Activated CD8-positive, alpha-beta memory T cell treated with anti-CD3 and anti-CD28 coated beads for 24 hours (primary cell): ENCODE measurements around the gene SF3B2.
"Not testable (repeated sequence)": the region's sequence is repeated elsewhere in the genome, so short reads cannot be mapped to it uniquely, and the experiment has no call there.

Experiments
- DNase-seq: peaks from one replicate; pipeline ENCODE4 v3.0.0-alpha.2; 2020

SF3B2 gene, protein sequence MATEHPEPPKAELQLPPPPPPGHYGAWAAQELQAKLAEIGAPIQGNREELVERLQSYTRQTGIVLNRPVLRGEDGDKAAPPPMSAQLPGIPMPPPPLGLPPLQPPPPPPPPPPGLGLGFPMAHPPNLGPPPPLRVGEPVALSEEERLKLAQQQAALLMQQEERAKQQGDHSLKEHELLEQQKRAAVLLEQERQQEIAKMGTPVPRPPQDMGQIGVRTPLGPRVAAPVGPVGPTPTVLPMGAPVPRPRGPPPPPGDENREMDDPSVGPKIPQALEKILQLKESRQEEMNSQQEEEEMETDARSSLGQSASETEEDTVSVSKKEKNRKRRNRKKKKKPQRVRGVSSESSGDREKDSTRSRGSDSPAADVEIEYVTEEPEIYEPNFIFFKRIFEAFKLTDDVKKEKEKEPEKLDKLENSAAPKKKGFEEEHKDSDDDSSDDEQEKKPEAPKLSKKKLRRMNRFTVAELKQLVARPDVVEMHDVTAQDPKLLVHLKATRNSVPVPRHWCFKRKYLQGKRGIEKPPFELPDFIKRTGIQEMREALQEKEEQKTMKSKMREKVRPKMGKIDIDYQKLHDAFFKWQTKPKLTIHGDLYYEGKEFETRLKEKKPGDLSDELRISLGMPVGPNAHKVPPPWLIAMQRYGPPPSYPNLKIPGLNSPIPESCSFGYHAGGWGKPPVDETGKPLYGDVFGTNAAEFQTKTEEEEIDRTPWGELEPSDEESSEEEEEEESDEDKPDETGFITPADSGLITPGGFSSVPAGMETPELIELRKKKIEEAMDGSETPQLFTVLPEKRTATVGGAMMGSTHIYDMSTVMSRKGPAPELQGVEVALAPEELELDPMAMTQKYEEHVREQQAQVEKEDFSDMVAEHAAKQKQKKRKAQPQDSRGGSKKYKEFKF

DNA sequence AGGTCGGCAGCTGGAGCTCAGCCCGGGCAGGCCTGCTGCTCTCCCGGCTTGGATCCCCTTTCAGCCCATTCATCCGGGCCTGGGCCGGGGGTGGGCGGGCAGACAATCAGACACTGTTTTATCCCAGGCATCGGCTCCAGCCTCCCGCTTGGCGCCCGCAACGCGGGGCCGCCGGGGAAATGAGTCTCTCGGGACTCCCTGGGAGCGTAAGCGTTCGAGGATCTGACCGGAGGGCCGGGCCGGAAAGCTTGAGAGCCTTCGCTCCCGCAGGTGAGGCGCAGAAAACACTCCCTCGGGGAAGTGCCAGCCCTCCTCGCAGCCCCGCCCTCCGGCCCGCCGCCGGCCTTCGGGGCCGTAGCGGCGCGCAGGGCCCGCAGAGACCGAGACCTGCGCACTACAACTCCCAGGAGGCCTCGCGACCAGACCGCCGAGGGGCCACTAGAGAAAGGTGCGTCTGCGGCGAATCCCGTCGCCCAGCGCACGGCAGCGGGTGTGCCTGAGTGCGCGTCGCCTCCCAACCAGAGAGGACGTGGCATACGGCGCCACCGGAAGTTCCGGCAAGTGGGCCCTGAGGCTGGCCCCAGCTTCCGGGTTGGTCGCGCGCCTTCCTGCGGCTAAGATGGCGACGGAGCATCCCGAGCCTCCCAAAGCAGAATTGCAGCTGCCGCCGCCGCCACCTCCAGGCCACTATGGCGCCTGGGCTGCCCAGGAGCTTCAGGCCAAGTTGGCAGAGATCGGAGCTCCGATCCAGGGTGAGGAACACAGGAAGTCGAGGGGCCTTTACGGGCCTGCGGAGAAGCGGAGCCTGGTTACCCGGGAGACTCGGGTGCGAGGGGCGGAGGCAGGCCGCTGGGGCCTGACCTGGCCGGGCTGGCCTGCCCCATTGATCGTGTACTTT is at the start of gene SF3B2:
TSS of gene SF3B2 (plus strand) at position 599 of the 898 bp plus-strand sequence. CDS start at position 620, 21 bp downstream.
- DNase-seq = peak; percentile 96

DNA sequence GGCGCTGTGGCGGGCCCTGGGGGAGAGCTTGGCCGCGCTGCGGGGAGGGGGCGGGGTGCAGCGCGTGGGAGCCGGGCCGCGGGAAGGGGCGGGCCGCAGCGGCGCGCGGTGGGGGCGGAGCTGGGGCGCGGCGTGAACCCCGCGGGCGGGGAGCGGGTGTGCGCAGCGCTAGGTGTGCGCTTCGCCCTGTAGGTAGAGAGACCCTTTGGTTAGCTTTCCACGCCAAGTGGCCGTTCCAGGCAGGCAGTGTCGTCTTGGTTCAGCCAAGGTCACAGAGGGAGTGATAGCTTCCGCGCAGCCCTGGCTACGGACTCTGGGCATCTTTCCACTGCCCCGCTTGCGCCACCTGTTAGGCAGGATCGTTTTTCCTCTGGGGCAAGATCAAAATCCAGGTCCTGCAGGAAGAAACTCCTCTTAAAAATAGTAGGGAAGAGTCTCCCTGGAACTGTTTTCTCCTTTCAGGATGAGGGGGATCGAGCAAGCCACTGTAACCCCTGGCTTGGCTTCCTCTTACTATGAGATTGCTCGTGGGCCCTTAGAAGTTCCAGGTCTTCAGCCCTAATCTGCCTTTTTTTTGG is 49.4 kb upstream of the SF3B2 start:
- no peak for DNase-seq

DNA sequence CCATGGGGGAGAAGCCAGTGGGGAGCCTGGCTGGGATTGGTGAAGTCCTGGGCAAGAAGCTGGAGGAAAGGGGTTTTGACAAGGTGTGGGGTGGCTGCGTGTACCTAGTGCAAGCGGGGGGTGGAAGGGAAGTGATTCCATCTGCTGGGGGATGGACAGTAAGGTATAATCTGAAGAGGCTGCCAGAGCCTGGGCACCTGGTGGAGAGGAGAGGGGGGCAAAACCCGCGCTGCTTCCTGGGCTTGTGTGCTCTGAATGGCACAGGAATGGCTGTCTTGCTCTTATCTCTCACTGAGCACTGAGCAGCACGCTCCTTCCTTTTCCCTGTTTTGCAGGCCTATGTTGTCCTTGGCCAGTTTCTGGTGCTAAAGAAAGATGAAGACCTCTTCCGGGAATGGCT is 48.9 kb upstream of the SF3B2 start:
- DNase-seq = no peak

DNA sequence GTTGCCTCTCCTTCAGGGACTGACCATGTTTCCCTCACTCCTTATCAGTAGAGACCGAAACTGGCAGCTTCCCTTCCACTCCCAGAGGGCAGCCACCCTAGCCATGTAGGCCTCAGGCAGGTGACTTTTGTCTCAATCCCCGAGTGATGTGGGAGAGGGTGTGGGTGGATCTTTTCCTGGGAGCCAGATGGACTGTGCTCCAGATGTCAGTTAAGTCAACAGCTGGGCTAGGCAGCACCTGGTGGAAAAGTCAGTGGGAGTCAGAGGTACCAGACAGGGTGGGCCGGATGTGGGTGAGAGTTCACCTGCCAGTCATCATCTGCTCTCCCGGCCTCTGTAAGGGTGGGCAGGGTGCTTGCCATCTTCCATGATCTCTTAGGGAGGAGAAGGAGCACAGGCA is 48.0 kb upstream of the SF3B2 start:
- DNase-seq = no peak

DNA sequence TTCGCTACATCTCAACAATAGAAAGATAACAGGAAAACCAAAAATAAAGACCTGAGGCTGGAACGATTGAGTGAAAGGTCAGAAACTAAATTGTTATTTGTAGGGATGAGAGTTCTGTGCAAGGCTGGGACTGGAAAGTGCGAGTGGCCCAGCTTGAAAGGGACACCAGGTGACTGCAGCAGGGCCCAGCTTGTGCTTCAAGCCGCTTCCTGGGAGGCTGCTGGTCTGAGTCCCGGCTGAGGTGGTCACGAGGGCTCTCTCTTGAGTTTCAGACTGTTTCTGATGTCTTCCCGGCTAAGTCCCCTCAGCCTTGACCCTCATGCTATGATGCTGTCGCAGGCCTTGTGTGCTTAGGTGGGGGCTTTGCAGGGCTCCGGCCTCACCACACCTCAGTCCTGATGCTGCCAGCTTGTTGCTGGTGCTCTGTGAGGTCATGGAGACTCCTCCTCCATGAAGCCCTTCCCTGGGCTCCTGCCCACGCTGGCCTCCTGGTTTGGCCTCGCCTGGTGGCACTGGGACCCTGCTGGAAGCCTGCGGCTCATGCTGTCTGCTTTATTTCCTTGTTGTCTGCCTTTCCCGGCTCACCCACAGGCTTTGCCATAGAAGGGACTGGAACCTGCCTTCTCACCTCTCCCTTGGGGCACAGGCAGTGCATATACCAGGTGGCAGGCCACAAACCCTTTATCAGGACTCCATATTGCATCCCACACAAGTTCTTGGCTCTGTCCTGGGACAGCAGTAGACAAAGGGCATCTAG is 45.9 kb upstream of the SF3B2 start:
- no peak for DNase-seq

DNA sequence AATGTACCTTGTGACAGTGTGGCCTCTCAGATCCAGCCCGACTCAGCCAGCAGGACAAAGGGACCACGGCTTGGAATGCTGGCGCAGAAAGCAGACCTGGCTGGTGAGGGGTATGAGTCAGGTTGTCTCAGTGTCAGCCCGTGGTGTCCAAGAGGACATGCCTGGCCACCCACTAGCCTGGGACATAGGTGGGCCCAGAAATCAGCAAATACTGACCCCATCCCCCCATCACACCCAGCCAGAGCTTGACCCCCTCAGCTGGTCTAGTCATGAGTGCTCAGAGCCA is 45.3 kb upstream of the SF3B2 start:
- no peak for DNase-seq

DNA sequence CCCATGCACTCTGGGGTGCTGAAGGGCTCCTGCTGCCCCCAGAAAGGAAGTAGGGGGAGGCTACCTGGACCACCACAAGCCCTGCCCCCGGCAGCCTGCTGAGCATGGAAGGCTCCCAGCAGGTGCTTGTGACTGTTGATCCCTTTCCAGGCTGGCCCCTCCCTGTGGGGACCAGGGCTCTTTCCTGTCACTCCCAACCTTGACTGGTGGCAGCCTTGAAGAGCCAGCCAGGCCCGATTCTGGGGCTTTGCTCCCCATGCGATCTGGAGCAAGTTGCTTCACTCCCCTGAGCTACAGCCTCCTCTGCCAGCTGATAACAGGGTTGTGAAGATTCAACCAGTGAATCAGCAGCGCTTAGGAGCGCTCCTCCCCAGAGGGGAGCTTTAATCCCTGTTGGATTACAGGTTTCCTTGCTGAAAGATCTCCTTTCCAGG is 44.9 kb upstream of the SF3B2 start:
- DNase-seq = no peak

DNA sequence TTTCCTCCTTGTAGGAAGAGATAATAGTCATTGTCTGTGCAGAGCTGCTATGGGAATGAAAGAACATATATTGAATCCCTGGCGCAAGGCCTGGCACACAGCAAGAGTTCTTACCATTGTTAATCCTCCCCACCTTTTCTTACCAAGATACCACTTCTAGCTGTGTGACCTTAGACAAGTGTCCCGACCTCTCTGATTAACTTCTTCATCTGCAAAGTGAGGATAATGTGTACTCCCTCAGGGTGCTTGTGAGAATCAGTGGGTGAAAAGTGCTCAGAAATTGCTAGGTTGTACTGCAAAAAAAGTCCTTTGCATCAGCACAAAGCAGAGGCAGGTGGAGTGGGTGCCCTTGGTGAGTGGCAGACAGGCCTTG is 44.1 kb upstream of the SF3B2 start:
- DNase-seq = no peak

DNA sequence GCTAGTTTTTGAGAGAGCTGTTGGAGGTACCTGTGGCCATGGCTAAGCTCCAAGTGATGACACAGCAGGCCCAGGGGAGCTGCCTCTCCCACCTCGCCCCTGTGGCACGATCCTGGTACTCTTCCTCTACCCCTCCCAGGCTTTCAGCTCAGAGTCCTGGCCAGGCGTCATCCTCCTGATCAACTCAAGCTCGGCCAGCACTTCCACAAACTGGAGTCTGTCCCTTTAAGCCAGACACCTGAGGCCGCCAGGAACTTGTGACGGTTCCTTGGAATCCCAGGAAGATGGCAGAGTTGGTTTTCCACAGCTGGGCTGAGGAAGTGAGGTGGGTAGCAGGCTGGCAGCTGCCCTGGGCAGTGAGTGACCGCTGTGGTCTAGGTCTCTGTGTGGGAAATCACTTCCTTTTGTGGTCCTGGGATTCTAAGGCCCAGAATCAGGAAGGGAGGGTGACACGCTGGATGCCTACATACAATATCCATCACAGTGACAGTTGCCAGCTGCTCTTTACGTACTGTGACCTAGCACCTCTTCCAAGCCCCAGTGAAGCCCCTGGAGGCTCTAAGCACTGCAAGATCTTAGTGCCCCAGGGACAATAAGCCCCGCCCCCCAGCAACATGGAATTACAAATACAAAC is 43.6 kb upstream of the SF3B2 start:
- no peak for DNase-seq

DNA sequence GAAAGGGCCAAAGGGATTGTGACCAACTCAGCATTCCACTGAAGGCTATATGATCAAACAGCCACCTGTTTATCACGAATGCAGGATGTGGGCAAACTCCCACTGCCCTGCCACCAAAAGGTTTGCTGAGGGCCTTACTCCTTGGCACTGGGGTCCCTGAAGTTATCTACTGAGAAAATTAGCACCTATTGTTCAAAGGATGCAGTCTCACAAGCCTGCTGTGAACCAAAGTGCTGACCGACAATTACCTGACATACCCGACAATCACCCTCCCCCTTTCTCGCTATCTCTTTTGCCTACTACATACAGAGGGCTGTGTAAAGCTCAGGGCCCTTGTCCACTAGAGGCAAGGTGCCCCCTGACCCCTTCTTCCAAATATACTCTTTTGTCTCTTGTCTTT is 42.1 kb upstream of the SF3B2 start:
- not testable (repeated sequence) for DNase-seq

DNA sequence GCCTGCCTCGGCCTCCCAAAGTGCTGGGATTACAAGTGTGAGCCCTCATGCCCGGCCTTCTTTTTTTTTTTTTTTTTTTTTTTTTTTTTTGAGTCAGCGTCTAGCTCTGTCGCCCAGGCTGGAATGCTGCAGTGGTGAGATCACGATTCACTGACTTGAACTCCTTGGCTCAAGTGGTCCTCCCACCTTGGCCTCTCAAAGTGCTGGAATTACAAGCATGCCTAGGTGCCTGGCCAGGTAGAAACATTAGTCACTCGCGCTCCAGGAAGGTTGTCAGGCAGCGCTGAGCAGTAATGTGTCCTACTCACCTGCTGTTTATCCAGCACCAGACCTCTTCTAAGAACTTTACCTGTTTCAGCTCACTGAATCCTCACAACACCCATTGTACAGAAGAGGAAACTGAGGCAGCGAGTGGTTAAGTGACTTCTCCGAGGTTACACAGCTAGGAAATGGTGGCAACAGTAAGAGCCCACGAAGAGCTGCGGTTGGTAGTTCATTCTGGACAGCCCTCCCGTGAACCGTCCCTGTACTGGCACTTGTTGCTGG is 40.9 kb upstream of the SF3B2 start:
- no peak for DNase-seq

DNA sequence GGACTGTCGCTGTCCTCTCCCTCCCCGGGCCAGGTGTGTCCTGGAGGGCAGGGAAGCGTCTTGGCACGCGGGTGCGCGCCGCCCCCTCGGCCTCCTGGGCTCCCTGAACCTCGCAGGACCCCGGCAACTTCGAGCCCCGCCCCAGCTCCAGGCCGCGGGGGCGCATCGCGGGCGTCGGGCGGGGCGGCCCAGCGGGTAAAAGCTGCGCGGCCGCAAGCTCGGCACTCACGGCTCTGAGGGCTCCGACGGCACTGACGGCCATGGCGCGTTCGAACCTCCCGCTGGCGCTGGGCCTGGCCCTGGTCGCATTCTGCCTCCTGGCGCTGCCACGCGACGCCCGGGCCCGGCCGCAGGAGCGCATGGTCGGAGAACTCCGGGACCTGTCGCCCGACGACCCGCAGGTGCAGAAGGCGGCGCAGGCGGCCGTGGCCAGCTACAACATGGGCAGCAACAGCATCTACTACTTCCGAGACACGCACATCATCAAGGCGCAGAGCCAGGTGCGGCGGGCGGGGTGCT is 40.3 kb upstream of the SF3B2 start, which contains the start of gene CST6:
TSS of gene CST6 (plus strand) at position 224 of the 519 bp plus-strand sequence. CDS start at position 261, 37 bp downstream.
- DNase-seq = no peak

DNA sequence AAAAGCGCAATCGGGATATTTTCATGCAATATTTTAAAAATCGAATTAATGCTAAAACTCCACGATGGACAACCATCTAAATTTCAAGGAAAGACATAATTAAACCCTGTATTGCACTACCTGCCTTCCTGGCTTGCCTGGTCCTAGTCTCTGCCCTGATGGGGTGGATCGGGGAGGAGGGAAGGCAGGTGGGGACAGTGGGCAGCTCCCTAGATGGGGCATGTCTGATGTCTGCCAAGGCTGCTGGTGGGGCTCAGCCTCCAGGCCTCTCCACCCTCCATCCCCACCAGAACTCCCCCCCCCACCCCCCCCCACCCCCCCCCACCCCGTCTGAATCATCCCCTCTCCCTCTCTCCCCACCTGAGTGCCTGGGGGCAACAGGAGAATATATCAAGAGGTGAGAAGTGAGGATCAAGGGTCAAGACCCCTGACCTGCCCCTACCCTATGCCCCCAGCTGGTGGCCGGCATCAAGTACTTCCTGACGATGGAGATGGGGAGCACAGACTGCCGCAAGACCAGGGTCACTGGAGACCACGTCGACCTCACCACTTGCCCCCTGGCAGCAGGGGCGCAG is 39.7 kb upstream of the SF3B2 start:
- DNase-seq = no peak

DNA sequence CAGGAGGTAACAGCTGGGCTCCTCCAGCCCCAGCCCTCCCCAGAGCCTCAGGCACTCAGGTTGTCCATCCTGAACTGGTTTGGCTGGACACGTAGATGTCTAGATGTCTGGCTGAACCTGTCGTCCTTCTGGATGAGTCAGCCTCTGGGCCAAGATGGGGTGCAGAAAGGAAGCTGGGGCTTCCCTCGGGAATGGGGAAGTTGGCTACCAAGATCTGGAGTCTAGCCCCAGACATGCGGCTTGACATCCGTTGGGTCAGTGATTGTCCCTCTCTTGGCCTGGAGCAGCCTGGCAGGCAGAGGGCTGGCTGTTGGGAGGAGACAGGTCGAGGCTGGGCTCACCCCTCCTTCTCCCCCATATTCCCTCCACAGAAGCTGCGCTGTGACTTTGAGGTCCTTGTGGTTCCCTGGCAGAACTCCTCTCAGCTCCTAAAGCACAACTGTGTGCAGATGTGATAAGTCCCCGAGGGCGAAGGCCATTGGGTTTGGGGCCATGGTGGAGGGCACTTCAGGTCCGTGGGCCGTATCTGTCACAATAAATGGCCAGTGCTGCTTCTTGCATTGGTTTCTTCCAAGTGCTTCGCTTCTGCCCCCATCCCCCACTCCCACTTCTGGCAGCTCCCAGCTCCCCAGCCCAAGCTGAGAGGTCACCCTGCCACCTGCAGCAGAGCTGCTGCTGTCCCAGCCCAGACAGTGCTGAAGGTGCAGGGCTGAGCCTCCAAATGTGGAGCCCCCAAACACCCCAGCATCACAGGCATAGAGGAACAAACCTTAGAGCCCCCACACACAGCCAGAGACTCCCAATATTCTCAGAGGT is 39.0 kb upstream of the SF3B2 start:
- no peak for DNase-seq

DNA sequence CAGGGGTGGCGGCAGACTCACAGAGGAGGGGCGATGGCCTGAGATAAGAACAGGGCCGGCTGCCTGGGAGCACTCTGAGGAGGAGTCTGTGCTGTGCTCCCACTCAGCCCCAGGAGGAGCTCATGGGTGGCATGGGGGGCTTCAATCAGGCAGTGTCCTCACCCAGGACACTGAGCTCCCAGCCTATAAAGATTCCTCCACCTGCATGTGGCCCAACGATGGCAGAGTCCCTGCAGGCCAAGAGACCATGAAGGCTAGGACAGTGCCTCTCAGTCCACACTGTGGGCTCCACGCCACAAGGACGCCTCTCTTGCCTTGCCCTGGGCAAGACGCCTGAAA is 38.4 kb upstream of the SF3B2 start:
- DNase-seq = no peak

DNA sequence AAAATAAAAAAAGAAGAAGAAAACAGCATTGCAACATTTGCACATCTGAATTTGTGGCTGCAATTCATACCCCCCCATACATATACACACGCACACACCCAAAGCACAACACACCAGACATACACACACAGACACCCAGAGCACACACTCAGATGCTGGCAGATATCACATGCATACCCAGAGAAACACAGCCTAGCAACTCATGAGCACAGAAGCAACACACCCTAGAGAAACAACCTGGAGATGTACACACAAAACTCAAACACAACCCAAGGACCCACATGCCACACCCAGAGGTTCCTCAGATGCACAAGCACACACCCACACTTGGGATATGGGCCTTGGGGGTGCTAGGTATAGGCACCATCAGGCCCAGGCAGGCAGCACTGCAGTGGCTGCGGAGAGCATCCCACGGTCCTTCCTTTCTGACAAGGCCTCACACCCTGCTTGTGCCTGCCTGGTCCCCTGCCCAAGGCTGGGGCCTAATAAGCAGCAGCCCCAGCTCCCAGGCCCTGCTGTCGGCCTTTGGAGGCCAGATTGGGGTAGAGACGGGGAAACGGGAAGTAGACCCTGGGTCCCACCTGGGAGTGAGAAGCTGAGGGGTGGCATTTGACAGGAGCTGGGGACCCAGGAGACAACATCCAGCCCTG is 37.2 kb upstream of the SF3B2 start:
- no peak for DNase-seq

DNA sequence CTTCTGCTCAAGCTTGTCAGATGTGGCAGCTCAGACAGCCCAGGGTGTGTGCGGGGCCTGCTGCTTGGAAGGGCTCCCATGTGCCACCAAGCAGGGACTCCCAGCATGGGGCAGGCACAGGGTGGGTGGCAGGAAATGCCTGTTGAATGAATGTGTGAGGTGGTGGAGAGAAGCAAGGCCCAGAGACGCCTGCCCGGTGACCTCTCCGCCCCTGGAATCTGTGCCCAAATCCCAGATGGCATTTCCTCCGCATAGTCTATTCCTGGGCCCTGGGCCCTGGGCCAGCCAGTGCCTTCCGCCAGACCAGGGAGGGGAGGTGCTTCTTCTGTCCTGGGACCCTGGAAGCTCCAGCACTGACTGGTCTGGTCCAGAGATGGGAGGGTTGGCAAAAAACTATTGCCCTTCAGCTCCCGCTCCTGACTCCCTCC is 36.7 kb upstream of the SF3B2 start:
- no peak for DNase-seq

DNA sequence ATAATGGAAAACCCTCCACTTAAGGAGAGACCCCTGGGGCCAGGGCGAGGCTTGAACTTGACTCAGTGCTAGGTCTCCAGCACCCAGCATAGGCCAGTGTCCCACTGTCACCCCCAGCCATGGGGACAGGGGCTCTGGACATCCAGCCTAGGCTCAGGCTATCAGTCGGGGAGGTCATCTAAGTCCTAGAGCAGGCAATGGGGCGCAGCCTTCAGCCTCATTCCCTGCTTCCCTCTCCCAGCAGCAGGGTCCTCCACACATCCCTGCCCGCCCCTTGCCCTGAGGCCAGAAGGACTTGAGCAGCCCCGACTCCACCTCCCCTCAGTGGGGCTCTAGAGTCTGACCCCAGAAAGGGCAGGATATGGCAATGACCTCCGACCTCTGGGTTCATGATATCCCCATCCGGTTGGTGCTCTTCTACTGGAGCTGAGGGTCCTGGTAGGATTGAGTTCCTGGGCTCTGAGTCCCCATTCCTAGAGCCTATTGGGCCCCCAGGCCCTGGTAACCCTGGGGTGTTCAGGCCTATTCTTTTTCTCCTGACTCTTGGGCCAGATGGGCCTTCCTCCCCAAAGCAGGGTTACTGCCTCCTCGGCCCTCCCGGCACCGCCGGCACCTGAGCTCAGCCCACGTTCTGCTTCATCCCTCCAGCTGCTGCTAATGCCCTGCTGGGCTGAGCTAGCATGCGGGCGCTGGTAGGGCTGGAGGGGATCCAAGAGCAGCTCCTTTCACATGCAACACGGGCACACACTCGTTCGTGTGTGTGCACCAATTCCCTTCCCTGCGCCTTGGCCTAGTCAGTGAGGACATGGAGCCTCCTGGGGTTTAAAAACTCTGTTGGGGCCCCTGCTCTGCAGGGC is 36.0 kb upstream of the SF3B2 start:
- DNase-seq = no peak
